Colonic mucosa (tissue), 4 donors: ENCODE results near the gene PMEPA1. TPM values are rescaled to one million over a fixed set of nuclear protein-coding genes. Genes with fewer than 3 reads are reported as not detected.

Experiments used
- DNase-seq: peaks from one replicate; pipeline ENCODE4 v3.0.0-alpha.2; 2020
- H3K27ac ChIP-seq: fragments of 200-600 bp; one replicate; pipeline ENCODE4 v1.8.0; 2021
- H3K27me3 ChIP-seq: fragments of 200-600 bp; one replicate; pipeline ENCODE4 v1.8.0; 2021
- H3K36me3 ChIP-seq: fragments of 200-600 bp; one replicate; pipeline ENCODE4 v1.8.0; 2021
- H3K4me1 ChIP-seq: fragments of 200-600 bp; one replicate; pipeline ENCODE4 v1.8.0; 2021; ENCODE audit warnings: mild to moderate bottlenecking
- H3K4me3 ChIP-seq: fragments of 200-600 bp; one replicate; pipeline ENCODE4 v1.8.0; 2021
- H3K9ac ChIP-seq, 2 donors: one replicate each; pipeline ENCODE4 v1.7.0; 2013; ENCODE audit warnings: control low read depth in 2 of 2, low read depth in 2 of 2, low read length in 2 of 2
- H3K9me3 ChIP-seq: fragments of 200-600 bp; one replicate; pipeline ENCODE4 v1.8.0; 2021
- intact Hi-C: fragments of 100-400 bp; cut with DNase I; formaldehyde crosslinking; loops from one replicate; pipeline ENCODE4 v1.14.1; 2022
- total RNA-seq, 2 donors: library from RNA; stranded (reverse); fragmentation: NEBNext Ultra II Directional in 1 of 2; extraction: Animal tissue kit (Norgen Biotek cat#: 25700) in 1 of 2; gene quantifications; one replicate each; pipeline ENCODE4 v1.2.1, GENCODE V29; 2021
- TF ChIP-seq, protein P1 (sequence below): fragments of 200-600 bp; IDR thresholded peaks from one replicate; pipeline ENCODE4 v1.8.0; 2022; ENCODE audit warnings: antibody characterized with exemption, mild to moderate bottlenecking
- donor health status: healthy.
- donor health status: DM: no; HTN: no; CAD: no.
- donor health status: DM: no; HTN: no; CAD: no.

Gene PMEPA1
- total RNA-seq, 2 donors from 2014 or later, result 13.0 to 26.1 TPM

DNA sequence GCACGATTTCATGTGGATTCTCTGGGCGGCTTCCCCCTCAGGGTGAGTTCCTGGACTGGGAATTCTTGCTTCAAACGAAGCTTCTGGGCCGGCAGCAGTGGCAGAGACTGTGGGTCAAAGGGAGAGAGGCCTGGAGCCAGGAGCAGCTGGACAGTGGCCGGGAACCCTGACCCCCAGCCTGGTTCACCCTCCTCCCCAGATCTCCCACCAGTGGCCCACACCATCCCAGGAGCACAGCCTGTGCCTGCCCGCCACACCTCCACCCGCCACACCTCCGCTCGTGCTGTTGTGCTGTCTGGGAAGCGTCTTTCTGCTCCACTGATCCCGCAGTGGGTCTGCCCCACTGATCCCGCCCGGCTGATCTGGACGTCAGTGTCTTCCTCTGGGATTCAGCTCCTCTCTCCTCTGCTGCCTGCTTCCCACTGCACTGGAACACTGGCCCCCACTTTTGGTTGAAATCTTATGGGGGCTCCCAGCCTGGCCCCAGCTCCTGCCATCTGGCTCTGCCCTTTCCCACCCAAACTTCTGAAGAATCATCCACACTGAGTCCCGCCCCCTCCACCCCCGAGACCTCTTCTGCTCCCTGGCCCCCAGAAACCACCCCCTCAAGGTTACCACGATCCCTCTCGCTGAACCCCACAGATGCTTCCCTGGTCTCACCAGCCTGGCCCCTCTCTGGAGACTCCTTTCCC is 99.4 kb downstream of the PMEPA1 start:
- H3K4me3 ChIP-seq, result no peak overlapping the region
- H3K4me1 ChIP-seq, result no peaks in the 10 kb centered on the region
- H3K9ac ChIP-seq, result no peak overlapping the region
- H3K9me3 ChIP-seq, result no peaks in the 10 kb centered on the region
- TF ChIP-seq, protein P1, sequence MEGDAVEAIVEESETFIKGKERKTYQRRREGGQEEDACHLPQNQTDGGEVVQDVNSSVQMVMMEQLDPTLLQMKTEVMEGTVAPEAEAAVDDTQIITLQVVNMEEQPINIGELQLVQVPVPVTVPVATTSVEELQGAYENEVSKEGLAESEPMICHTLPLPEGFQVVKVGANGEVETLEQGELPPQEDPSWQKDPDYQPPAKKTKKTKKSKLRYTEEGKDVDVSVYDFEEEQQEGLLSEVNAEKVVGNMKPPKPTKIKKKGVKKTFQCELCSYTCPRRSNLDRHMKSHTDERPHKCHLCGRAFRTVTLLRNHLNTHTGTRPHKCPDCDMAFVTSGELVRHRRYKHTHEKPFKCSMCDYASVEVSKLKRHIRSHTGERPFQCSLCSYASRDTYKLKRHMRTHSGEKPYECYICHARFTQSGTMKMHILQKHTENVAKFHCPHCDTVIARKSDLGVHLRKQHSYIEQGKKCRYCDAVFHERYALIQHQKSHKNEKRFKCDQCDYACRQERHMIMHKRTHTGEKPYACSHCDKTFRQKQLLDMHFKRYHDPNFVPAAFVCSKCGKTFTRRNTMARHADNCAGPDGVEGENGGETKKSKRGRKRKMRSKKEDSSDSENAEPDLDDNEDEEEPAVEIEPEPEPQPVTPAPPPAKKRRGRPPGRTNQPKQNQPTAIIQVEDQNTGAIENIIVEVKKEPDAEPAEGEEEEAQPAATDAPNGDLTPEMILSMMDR, result no peak
- no peak overlapping the region for H3K27ac ChIP-seq
- no peaks in the 10 kb centered on the region for H3K36me3 ChIP-seq
- DNase-seq, result no peak
- H3K27me3 ChIP-seq, result no peaks in the 10 kb centered on the region
- intact Hi-C loops, result no loop called here

DNA sequence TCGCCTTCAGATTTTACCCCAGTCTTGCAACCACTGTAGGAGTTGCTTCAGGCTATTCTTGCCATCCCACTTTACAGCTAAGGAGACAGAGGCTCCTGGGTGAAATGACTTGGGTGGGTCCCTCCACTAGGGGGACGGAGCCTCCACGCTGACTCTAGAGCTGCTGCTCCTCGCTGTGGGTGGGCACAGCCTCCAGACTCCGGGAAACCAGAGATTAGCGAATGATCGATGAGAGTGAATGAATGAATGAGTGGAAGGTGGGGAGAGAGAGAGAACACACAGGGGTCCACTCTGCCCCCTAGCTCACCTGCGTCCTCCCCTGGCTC is 100.0 kb downstream of the PMEPA1 start:
- Histone ChIP-seq H3K27me3 (no peaks in the 10 kb centered on the region), H3K9me3 (no peaks in the 10 kb centered on the region), H3K4me3 (no peak overlapping the region), H3K9ac (no peak overlapping the region), H3K27ac (no peak overlapping the region), H3K36me3 (no peaks in the 10 kb centered on the region), H3K4me1 (no peaks in the 10 kb centered on the region)
- TF ChIP-seq, protein P1, result no peak
- no peak for DNase-seq
- intact Hi-C loops, result no loop called here

DNA sequence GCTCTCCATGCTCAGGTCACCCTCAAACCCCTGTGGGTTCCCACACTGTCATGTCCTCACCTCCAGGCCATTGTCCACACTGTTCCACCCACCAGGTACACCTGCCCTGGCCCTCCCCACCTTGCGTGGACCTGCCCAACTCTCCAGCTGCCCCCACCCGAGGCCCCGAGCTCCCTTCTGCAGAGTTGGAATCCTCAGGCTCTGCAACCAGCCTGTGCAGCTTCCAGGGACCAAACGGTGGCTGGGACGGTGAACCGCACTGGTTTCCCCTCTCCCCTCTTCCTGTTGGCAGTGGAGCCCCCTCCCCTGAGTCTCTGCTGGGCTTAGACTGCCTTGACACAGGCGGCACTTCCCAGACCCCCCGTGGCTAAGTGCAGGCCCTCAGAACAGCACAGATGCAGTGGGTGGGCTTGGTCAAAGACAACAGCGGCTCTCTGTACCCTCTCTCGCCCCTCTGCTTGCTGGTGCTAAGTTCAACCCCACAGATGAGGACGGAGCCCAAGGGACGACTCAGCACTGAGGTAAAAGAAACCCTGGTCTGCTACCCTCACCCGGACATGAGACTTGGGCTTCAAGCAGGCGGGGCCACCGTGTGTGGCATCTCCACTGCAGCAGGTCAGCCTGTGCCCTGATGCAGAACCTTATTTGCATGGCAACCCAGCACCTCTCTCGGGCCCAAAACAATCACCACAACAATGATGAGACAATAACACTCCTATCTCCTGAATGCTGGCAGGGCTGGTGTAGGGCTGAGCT is 100.6 kb downstream of the PMEPA1 start:
- no peak overlapping the region for H3K9ac ChIP-seq
- DNase-seq, result no peak
- no peaks in the 10 kb centered on the region for H3K9me3 ChIP-seq
- no peak overlapping the region for H3K27ac ChIP-seq
- no peaks in the 10 kb centered on the region for H3K4me1 ChIP-seq
- no peaks in the 10 kb centered on the region for H3K27me3 ChIP-seq
- TF ChIP-seq, protein P1, result no peak
- no peaks in the 10 kb centered on the region for H3K36me3 ChIP-seq
- intact Hi-C loops, result no loop called here
- no peak overlapping the region for H3K4me3 ChIP-seq

DNA sequence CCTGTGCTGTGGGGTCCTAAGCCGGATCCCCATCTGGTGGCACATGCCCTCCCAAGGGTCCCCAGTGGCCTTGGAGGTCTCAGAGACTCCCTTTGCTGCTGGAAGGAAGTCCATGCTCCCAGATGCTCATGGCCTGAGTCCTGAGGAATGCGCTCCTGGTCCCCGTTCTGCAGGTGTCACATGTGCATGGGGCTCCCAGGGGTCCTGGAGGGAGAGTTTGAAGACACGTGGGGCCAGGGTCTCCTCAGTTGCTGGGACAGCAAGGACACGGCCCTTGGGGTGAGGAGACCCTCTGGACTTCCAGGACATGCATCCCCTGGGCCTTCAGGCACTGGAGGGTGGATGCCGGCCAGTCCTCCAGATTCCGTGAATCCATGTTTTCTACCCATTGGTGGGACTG is 101.3 kb downstream of the PMEPA1 start:
- TF ChIP-seq, protein P1, result no peak
- H3K9me3 ChIP-seq, result no peaks in the 10 kb centered on the region
- no peaks in the 10 kb centered on the region for H3K27me3 ChIP-seq
- intact Hi-C loops, result no loop called here
- H3K9ac ChIP-seq, result no peak overlapping the region
- H3K27ac ChIP-seq, result no peak overlapping the region
- H3K4me1 ChIP-seq, result no peaks in the 10 kb centered on the region
- H3K36me3 ChIP-seq, result no peaks in the 10 kb centered on the region
- no peak for DNase-seq
- no peak overlapping the region for H3K4me3 ChIP-seq

DNA sequence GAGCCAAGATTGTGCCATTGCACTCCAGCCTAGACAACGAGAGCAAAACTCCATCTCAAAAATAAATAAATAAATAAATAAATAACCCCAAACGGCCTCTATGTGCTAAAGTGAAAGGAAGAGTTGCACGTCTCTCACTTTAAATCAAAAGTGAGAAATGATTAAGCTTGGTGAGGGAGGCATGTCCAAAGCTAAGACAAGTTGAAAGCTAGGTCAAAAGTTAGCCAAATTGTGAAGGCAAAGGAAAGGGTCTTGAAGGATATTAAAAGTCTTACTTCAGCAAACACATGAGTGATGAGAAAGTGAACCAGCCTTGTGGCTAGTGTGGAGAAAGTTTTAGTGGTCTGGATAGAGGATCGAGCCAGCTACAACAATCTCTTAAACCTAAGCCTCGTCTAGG is 103.9 kb downstream of the PMEPA1 start:
- H3K36me3 ChIP-seq, result no peaks in the 10 kb centered on the region
- H3K27me3 ChIP-seq, result no peaks in the 10 kb centered on the region
- intact Hi-C loops, result no loop called here
- H3K4me1 ChIP-seq, result no peaks in the 10 kb centered on the region
- H3K27ac ChIP-seq, result no peak overlapping the region
- no peak overlapping the region for H3K9ac ChIP-seq
- DNase-seq, result no peak
- no peak overlapping the region for H3K4me3 ChIP-seq
- no peaks in the 10 kb centered on the region for H3K9me3 ChIP-seq
- TF ChIP-seq, protein P1, result no peak
